Endothelial cell of umbilical vein (primary cell): Measurements from ENCODE around the gene CDC16. TPM values are rescaled to one million over a fixed set of nuclear protein-coding genes. Genes with fewer than 3 reads are reported as not detected.

Experiments used
- BruUV-seq: library from RNA; stranded (reverse); fragments of 400-500 nt; replicated peaks from 2 replicates; lab custom pipeline; 2021; lab: Mats Ljungman, UMichigan
- CTCF ChIA-PET: fragments of 300-600, 350-600 bp; sonication (Branson Sonifier 250); formaldehyde crosslinking; loops from one replicate; lab custom pipeline; 2021; ENCODE audit warnings: antibody characterized with exemption, inconsistent platforms; lab: Charles Lee
- POLR2A ChIA-PET: fragments of 300-600, 350-600 bp; sonication (Branson Sonifier 250); formaldehyde crosslinking; loops from one replicate; lab custom pipeline; 2021; ENCODE audit warnings: antibody characterized with exemption, inconsistent platforms; lab: Charles Lee
- DNase-seq: peaks from one replicate; pipeline ENCODE4 v3.0.0-alpha.2; 2011; ENCODE audit warnings: low read depth, low spot score
- FAIRE-seq: peaks from 2 replicates; lab custom pipeline; 2011; peaks lifted over from hg19 to GRCh38; lab: Jason Lieb, UNC
- H2AFZ ChIP-seq: 2 replicates; pipeline ENCODE4 v1.6.0; 2012; ENCODE audit warnings: low read depth, low read length, control low read depth, inconsistent platforms
- H3K27ac ChIP-seq: 2 replicates; pipeline ENCODE4 v1.5.1; 2011; ENCODE audit warnings: low read depth, mild to moderate bottlenecking, control low read depth, low read length, moderate library complexity; ENCODE audit not compliant: insufficient read depth
- H3K27me3 ChIP-seq, 2 experiments: 2 replicates each; pipeline versions ENCODE4 v1.6.0 to v1.6.1; 2011; ENCODE audit warnings: low read length in 2 of 2, mixed read lengths in 1 of 2; ENCODE audit not compliant: control insufficient read depth in 2 of 2, insufficient read depth in 2 of 2
- H3K36me3 ChIP-seq, 2 experiments: 2 replicates in 1 of 2; 3 replicates in 1 of 2; pipeline ENCODE4 v1.5.1; 2011; ENCODE audit warnings: low read length in 2 of 2, mild to moderate bottlenecking in 1 of 2, moderate library complexity in 1 of 2; ENCODE audit not compliant: control insufficient read depth in 2 of 2, insufficient read depth in 2 of 2; ENCODE audit errors: extremely low read depth in 1 of 2
- H3K4me1 ChIP-seq: 3 replicates; pipeline ENCODE4 v1.5.1; 2011; ENCODE audit warnings: mild to moderate bottlenecking, low read length; ENCODE audit not compliant: control insufficient read depth, insufficient read depth; ENCODE audit errors: extremely low read depth
- H3K4me2 ChIP-seq: 2 replicates; pipeline ENCODE4 v1.6.1; 2011; ENCODE audit warnings: low read length, control low read depth, mixed read lengths; ENCODE audit not compliant: insufficient read depth
- H3K4me3 ChIP-seq, 3 experiments: fragments of 200-600 bp in 1 of 3; sonication (generic), shearing (Covaris generic) in 1 of 3; replicated peaks in 1 of 3; 2 replicates each; pipeline ENCODE4 v1.5.1; 2011 to 2016; ENCODE audit warnings: control low read depth in 3 of 3, low read length in 3 of 3, mild to moderate bottlenecking in 2 of 3, inconsistent platforms in 1 of 3, low read depth in 1 of 3, moderate library complexity in 1 of 3; ENCODE audit not compliant: insufficient read depth in 1 of 3
- H3K79me2 ChIP-seq: 2 replicates; pipeline ENCODE4 v1.6.0; 2012; ENCODE audit warnings: low read length, inconsistent platforms; ENCODE audit not compliant: control insufficient read depth, insufficient read depth
- H3K9ac ChIP-seq: replicated peaks from 2 replicates; pipeline ENCODE3; 2011; ENCODE audit warnings: low read length, control low read depth; ENCODE audit not compliant: insufficient read depth; ENCODE audit errors: extremely low read depth
- H3K9me1 ChIP-seq: replicated peaks from 3 replicates; pipeline ENCODE4 v1.6.0; 2011; ENCODE audit warnings: mild to moderate bottlenecking, low read length; ENCODE audit not compliant: control insufficient read depth, insufficient read depth; ENCODE audit errors: extremely low read depth
- H3K9me3 ChIP-seq: replicated peaks from 2 replicates; pipeline ENCODE4 v1.5.1; 2012; ENCODE audit warnings: low read length, inconsistent platforms; ENCODE audit not compliant: control insufficient read depth, insufficient read depth
- H4K20me1 ChIP-seq: replicated peaks from 2 replicates; pipeline ENCODE3; 2011; ENCODE audit warnings: mild to moderate bottlenecking, low read length; ENCODE audit not compliant: control insufficient read depth, insufficient read depth; ENCODE audit errors: extremely low read depth
- EZH2 ChIP-seq: IDR thresholded peaks from 2 replicates; pipeline ENCODE4 v1.6.1; 2012; ENCODE audit warnings: borderline replicate concordance, low read depth, mild to moderate bottlenecking, moderate library complexity, low read length, inconsistent platforms; ENCODE audit not compliant: severe bottlenecking
- FOS ChIP-seq: IDR thresholded peaks from 2 replicates; pipeline ENCODE4 v1.6.1; 2011; ENCODE audit warnings: mild to moderate bottlenecking, low read length, moderate library complexity, borderline replicate concordance; ENCODE audit not compliant: insufficient read depth
- GATA2 ChIP-seq: IDR thresholded peaks from 2 replicates; pipeline ENCODE4 v1.7.0; 2011; ENCODE audit warnings: low read depth, mild to moderate bottlenecking, moderate library complexity, mixed read lengths, low read length; ENCODE audit not compliant: insufficient read length, insufficient read depth
- JUN ChIP-seq: IDR thresholded peaks from 2 replicates; pipeline ENCODE4 v1.6.1; 2011; ENCODE audit warnings: borderline replicate concordance, low read depth; ENCODE audit not compliant: insufficient read length, insufficient read depth
- MYC ChIP-seq: IDR thresholded peaks from one replicate; pipeline ENCODE4 v1.6.1; 2011; ENCODE audit warnings: mild to moderate bottlenecking, low read depth, low read length
- POLR2A ChIP-seq: IDR thresholded peaks from 2 replicates; pipeline ENCODE4 v1.6.1; 2012; ENCODE audit warnings: low read depth, mild to moderate bottlenecking, control low read depth, low read length
- POLR2AphosphoS5 ChIP-seq: IDR thresholded peaks from 2 replicates; pipeline ENCODE4 v1.6.1; 2012; ENCODE audit warnings: low read depth, mild to moderate bottlenecking, control low read depth, low read length, moderate library complexity; ENCODE audit not compliant: insufficient read depth
- dilution Hi-C: fragments of 300-500 bp; cut with MboI; formaldehyde crosslinking; loops from one replicate; pipeline ENCODE4 v1.15.0; 2019; ENCODE audit warnings: low sequenced_read_pairs; ENCODE audit not compliant: extremely low pct_ligation_motif_present
- intact Hi-C: fragments of 100-400 bp; cut with micrococcal nuclease; formaldehyde crosslinking; loops from one replicate; pipeline ENCODE4 v1.10.0; 2022
- polyA plus RNA-seq, 4 experiments: library from polyadenylated mRNA; depleted of rRNA in 3 of 4; stranded (reverse) in 3 of 4; unstranded in 1 of 4; fragments of >200 nt; gene quantifications; 2 replicates each; pipeline versions ENCODE4 v1.2.1 to v1.2.3, GENCODE V29; 2011 to 2012; ENCODE audit warnings: missing spikeins in 1 of 4
- total RNA-seq: library from RNA; stranded (reverse); gene quantifications from 2 replicates; pipeline ENCODE4 v1.2.3, GENCODE V29; 2021
- TF ChIP-seq, protein P1 (sequence below): IDR thresholded peaks from 2 replicates; pipeline ENCODE4 v1.6.1; 2011; ENCODE audit not compliant: insufficient read depth, insufficient read length
- TF ChIP-seq, protein P2 (sequence below), 2 donors: IDR thresholded peaks; 1 replicate in 1 of 2; 2 replicates in 1 of 2; pipeline ENCODE4 v1.5.1; 2011; ENCODE audit warnings: low read length in 2 of 2, mild to moderate bottlenecking in 2 of 2, moderate library complexity in 2 of 2, control low read depth in 1 of 2, inconsistent platforms in 1 of 2, low read depth in 1 of 2; ENCODE audit not compliant: insufficient read depth in 1 of 2; ENCODE audit errors: extremely low read depth in 1 of 2

The CDC16 gene
- total and polyA plus RNA-seq, 2 donors (not counting 3 experiments of a cell fraction or from before 2014, with no cell fraction given): 41.6 to 83.3 TPM

DNA sequence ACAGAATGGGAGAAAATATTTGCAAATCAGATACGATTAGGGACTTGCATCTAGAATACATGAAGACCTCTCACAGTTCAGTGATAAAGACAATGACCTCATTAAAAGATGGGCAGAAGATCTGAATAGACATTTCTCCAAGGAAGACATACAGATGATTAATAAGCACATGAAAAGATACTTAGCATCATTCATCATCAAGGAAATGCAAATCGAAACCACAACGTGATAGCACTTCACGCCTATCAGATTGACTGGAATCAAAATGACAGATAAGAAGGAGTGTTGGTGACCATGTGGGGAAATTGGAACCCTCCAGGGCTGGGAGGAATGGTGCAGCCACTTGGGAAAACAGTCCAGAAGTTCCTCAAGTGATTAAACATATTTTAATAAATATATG lies 29.8 kb upstream of the CDC16 start:
- intact Hi-C loops (no loop called here), dilution Hi-C loops (no loop called here)
- no peaks in the 10 kb centered on the region for H3K36me3 ChIP-seq
- no peaks in the 10 kb centered on the region for H3K9me3 ChIP-seq
- H4K20me1 ChIP-seq: no peaks in the 10 kb centered on the region
- POLR2A ChIA-PET: no interaction called here
- no peak for DNase-seq
- H3K27ac ChIP-seq: no peak overlapping the region
- BruUV-seq: no TSS peak
- H3K4me1 ChIP-seq: no peaks in the 10 kb centered on the region
- H3K4me3 ChIP-seq: no peak overlapping the region
- H3K9ac ChIP-seq: no peak overlapping the region
- peaks cover 19 to 34% of the 10 kb centered on the region in 2 experiments for H3K27me3 ChIP-seq
- CTCF ChIA-PET: interaction anchor here (1.1 kb wide), 1 partner anchor 27 kb away, joined by 4 read pairs; no protein-coding TSS in a partner anchor
- no peaks in the 10 kb centered on the region for H3K9me1 ChIP-seq
- H2AFZ ChIP-seq: no peak overlapping the region
- no peak for FAIRE-seq
- no peak overlapping the region for H3K4me2 ChIP-seq
- TF ChIP-seq JUN (no peak), GATA2 (no peak), POLR2A (no peak), EZH2 (no peak), POLR2AphosphoS5 (no peak), MYC (no peak), FOS (no peak)
- TF ChIP-seq, protein P1, sequence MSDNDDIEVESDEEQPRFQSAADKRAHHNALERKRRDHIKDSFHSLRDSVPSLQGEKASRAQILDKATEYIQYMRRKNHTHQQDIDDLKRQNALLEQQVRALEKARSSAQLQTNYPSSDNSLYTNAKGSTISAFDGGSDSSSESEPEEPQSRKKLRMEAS: no peak
- TF ChIP-seq, protein P2, sequence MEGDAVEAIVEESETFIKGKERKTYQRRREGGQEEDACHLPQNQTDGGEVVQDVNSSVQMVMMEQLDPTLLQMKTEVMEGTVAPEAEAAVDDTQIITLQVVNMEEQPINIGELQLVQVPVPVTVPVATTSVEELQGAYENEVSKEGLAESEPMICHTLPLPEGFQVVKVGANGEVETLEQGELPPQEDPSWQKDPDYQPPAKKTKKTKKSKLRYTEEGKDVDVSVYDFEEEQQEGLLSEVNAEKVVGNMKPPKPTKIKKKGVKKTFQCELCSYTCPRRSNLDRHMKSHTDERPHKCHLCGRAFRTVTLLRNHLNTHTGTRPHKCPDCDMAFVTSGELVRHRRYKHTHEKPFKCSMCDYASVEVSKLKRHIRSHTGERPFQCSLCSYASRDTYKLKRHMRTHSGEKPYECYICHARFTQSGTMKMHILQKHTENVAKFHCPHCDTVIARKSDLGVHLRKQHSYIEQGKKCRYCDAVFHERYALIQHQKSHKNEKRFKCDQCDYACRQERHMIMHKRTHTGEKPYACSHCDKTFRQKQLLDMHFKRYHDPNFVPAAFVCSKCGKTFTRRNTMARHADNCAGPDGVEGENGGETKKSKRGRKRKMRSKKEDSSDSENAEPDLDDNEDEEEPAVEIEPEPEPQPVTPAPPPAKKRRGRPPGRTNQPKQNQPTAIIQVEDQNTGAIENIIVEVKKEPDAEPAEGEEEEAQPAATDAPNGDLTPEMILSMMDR (IDR thresholded peaks at IDR 0.05; ENCODE audit: extremely low read depth in 1 of 2, insufficient read depth in 1 of 2, low read depth in 1 of 2, low read length in 2 of 2): no peak
- no peaks in the 10 kb centered on the region for H3K79me2 ChIP-seq
